Activated naive CD8-positive, alpha-beta T cell treated with anti-CD3 and anti-CD28 coated beads for 36 hours (primary cell): ENCODE data around the gene NSMCE4A. TPM values are rescaled to one million over a fixed set of nuclear protein-coding genes. Genes with fewer than 3 reads are reported as not detected.
A peak's percentile ranks its signal among the peaks of the same experiment; 100 is the strongest.
"Not testable (repeated sequence)": the region's sequence is repeated elsewhere in the genome, so short reads cannot be mapped to it uniquely, and the experiment has no call there.

ENCODE experiments used
- DNase-seq: peaks from one replicate; pipeline ENCODE4 v3.0.0; 2021
- H3K27ac Mint-ChIP-seq: one replicate; pipeline ENCODE4 v1.8.0; 2022; ENCODE audit warnings: mild to moderate bottlenecking, moderate library complexity, mixed read lengths
- H3K27me3 Mint-ChIP-seq: one replicate; pipeline ENCODE4 v1.8.0; 2022; ENCODE audit warnings: mild to moderate bottlenecking, mixed read lengths
- H3K36me3 Mint-ChIP-seq: one replicate; pipeline ENCODE4 v1.8.0; 2021; ENCODE audit warnings: mild to moderate bottlenecking, mixed read lengths
- H3K4me1 Mint-ChIP-seq: one replicate; pipeline ENCODE4 v1.8.0; 2021; ENCODE audit warnings: mixed read lengths
- H3K4me3 Mint-ChIP-seq: one replicate; pipeline ENCODE4 v1.8.0; 2022; ENCODE audit warnings: mild to moderate bottlenecking, moderate library complexity, mixed read lengths
- H3K9me3 Mint-ChIP-seq: one replicate; pipeline ENCODE4 v1.8.0; 2022; ENCODE audit warnings: mixed read lengths
- total RNA-seq, 2 experiments: library from RNA; stranded (reverse); gene quantifications; one replicate each; pipeline ENCODE4 v1.2.3, GENCODE V29; 2021

NSMCE4A gene
- total RNA-seq, 2 experiments from 2014 or later: 70.2 to 70.9 TPM

GRCh38 chr10:122007415-122007814 lies 32.4 kb upstream of the NSMCE4A start:
- H3K36me3 Mint-ChIP-seq: no peaks in the 10 kb centered on the region
- H3K27me3 Mint-ChIP-seq: peaks cover 4% of the 10 kb centered on the region
- H3K4me1 Mint-ChIP-seq: no peaks in the 10 kb centered on the region
- no peak overlapping the region for H3K27ac Mint-ChIP-seq
- no peak overlapping the region for H3K4me3 Mint-ChIP-seq
- H3K9me3 Mint-ChIP-seq: peaks cover 12% of the 10 kb centered on the region
- DNase-seq: no peak

GRCh38 chr10:122001698-122002097 lies 26.7 kb upstream of the NSMCE4A start:
- H3K9me3 Mint-ChIP-seq: peaks cover 26% of the 10 kb centered on the region
- no peak for DNase-seq
- H3K4me3 Mint-ChIP-seq: no peak overlapping the region
- no peak overlapping the region for H3K27ac Mint-ChIP-seq
- no peaks in the 10 kb centered on the region for H3K4me1 Mint-ChIP-seq
- H3K36me3 Mint-ChIP-seq: no peaks in the 10 kb centered on the region
- peaks cover 8% of the 10 kb centered on the region for H3K27me3 Mint-ChIP-seq

- no peaks in the 10 kb centered on the region for H3K4me1 Mint-ChIP-seq
Measured at GRCh38 chr10:121999301-121999700, 24.3 kb upstream of the NSMCE4A start.

GRCh38 chr10:121998462-121998861 lies 23.4 kb upstream of the NSMCE4A start:
- H3K36me3 Mint-ChIP-seq: no peaks in the 10 kb centered on the region
- no peaks in the 10 kb centered on the region for H3K4me1 Mint-ChIP-seq
- peaks cover 23% of the 10 kb centered on the region for H3K9me3 Mint-ChIP-seq
- no peak for DNase-seq
- no peak overlapping the region for H3K27ac Mint-ChIP-seq
- H3K4me3 Mint-ChIP-seq: no peak overlapping the region
- H3K27me3 Mint-ChIP-seq: peaks cover 32% of the 10 kb centered on the region

More at GRCh38 chr10:121999301-121999700, 24.3 kb upstream of the NSMCE4A start:
- no peak overlapping the region for H3K27ac Mint-ChIP-seq
- DNase-seq: no peak
- no peaks in the 10 kb centered on the region for H3K36me3 Mint-ChIP-seq
- H3K9me3 Mint-ChIP-seq: peaks cover 23% of the 10 kb centered on the region
- no peak overlapping the region for H3K4me3 Mint-ChIP-seq
- peaks cover 24% of the 10 kb centered on the region for H3K27me3 Mint-ChIP-seq

- no peaks in the 10 kb centered on the region for H3K9me3 Mint-ChIP-seq
- H3K27me3 Mint-ChIP-seq: peaks cover 49% of the 10 kb centered on the region
- no peak overlapping the region for H3K27ac Mint-ChIP-seq
- no peaks in the 10 kb centered on the region for H3K4me1 Mint-ChIP-seq
- H3K36me3 Mint-ChIP-seq: no peaks in the 10 kb centered on the region
- no peak for DNase-seq
- H3K4me3 Mint-ChIP-seq: no peak overlapping the region
Measured at GRCh38 chr10:121994429-121994941, 19.5 kb upstream of the NSMCE4A start.

GRCh38 chr10:121991727-121992126 lies 16.7 kb upstream of the NSMCE4A start:
- H3K27ac Mint-ChIP-seq, H3K36me3 Mint-ChIP-seq, H3K4me3 Mint-ChIP-seq, H3K9me3 Mint-ChIP-seq, H3K4me1 Mint-ChIP-seq, DNase-seq: not testable (repeated sequence)
- H3K27me3 Mint-ChIP-seq: peaks cover 58% of the 10 kb centered on the region

GRCh38 chr10:121990015-121990677 lies 15.1 kb upstream of the NSMCE4A start:
- H3K9me3 Mint-ChIP-seq: no peaks in the 10 kb centered on the region
- H3K27ac Mint-ChIP-seq: no peak overlapping the region
- H3K4me3 Mint-ChIP-seq: no peak overlapping the region
- no peaks in the 10 kb centered on the region for H3K36me3 Mint-ChIP-seq
- H3K27me3 Mint-ChIP-seq: peaks cover 46% of the 10 kb centered on the region
- no peak for DNase-seq
- H3K4me1 Mint-ChIP-seq: peaks cover 9% of the 10 kb centered on the region

GRCh38 chr10:121988361-121989324 lies 13.6 kb upstream of the NSMCE4A start, which contains the start of gene TACC2:
Gene TACC2 (plus strand): TSS chr10:121989163. CDS start chr10:122021982, 32,819 bp downstream.
- peaks cover 9% of the 10 kb centered on the region for H3K4me1 Mint-ChIP-seq
- H3K36me3 Mint-ChIP-seq: no peaks in the 10 kb centered on the region
- DNase-seq: no peak

GRCh38 chr10:121984463-121984862 lies 9.4 kb upstream of the NSMCE4A start:
- Mint-ChIP-seq H3K27me3 (peaks cover 18% of the 10 kb centered on the region), H3K36me3 (no peaks in the 10 kb centered on the region), H3K27ac (no peak overlapping the region), H3K4me1 (peaks cover 9% of the 10 kb centered on the region), H3K4me3 (no peak overlapping the region), H3K9me3 (peaks cover 13% of the 10 kb centered on the region)
- no peak for DNase-seq

More at GRCh38 chr10:121988361-121989324, 13.6 kb upstream of the NSMCE4A start, which contains the start of gene TACC2:
- Mint-ChIP-seq H3K27ac (no peak within 1 kb of the TSS), H3K4me3 (no peak within 1 kb of the TSS), H3K27me3 (peaks cover 36% of the 10 kb centered on the region), H3K9me3 (peaks cover 13% of the 10 kb centered on the region)

- Mint-ChIP-seq H3K4me1 (peaks cover 9% of the 10 kb centered on the region), H3K36me3 (no peaks in the 10 kb centered on the region), H3K27ac (no peak overlapping the region), H3K9me3 (peaks cover 13% of the 10 kb centered on the region), H3K4me3 (no peak overlapping the region), H3K27me3 (peaks cover 13% of the 10 kb centered on the region)
- DNase-seq: no peak
Measured at GRCh38 chr10:121983852-121984251, 8.8 kb upstream of the NSMCE4A start.

GRCh38 chr10:121981346-121981745 lies 6.3 kb upstream of the NSMCE4A start:
- no peak for DNase-seq
- Mint-ChIP-seq H3K36me3 (peaks cover 11% of the 10 kb centered on the region), H3K4me3 (no peak overlapping the region), H3K9me3 (peaks cover 18% of the 10 kb centered on the region), H3K27me3 (no peaks in the 10 kb centered on the region), H3K4me1 (no peaks in the 10 kb centered on the region), H3K27ac (no peak overlapping the region)

GRCh38 chr10:121978511-121978910 lies 3.5 kb upstream of the NSMCE4A start:
- Mint-ChIP-seq H3K27ac (no peak overlapping the region), H3K4me1 (peaks cover 1% of the 10 kb centered on the region), H3K27me3 (no peaks in the 10 kb centered on the region), H3K4me3 (no peak overlapping the region), H3K9me3 (peaks cover 11% of the 10 kb centered on the region), H3K36me3 (peaks cover 21% of the 10 kb centered on the region)
- no peak for DNase-seq

GRCh38 chr10:121976607-121977006 lies 1.6 kb upstream of the NSMCE4A start:
- H3K27ac Mint-ChIP-seq: no peak overlapping the region
- no peak for DNase-seq
- H3K27me3 Mint-ChIP-seq: no peaks in the 10 kb centered on the region
- peaks cover 11% of the 10 kb centered on the region for H3K4me1 Mint-ChIP-seq
- no peak overlapping the region for H3K4me3 Mint-ChIP-seq
- H3K9me3 Mint-ChIP-seq: peaks cover 11% of the 10 kb centered on the region
- H3K36me3 Mint-ChIP-seq: peaks cover 33% of the 10 kb centered on the region

GRCh38 chr10:121975295-121976086 lies 474 bp upstream of the NSMCE4A start:
- peaks cover 11% of the 10 kb centered on the region for H3K4me1 Mint-ChIP-seq
- H3K9me3 Mint-ChIP-seq: peaks cover 11% of the 10 kb centered on the region
- peak overlapping the region; percentile 66 for H3K27ac Mint-ChIP-seq
- no peak for DNase-seq
- no peaks in the 10 kb centered on the region for H3K27me3 Mint-ChIP-seq
- peaks cover 36% of the 10 kb centered on the region for H3K36me3 Mint-ChIP-seq
- peak overlapping the region; percentile 73 for H3K4me3 Mint-ChIP-seq
